A549 (cell line): Measurements from ENCODE around the gene TMEM167B.

Experiments
- PHF8 ChIP-seq: fragments of 200-600 bp; sonication (generic); IDR thresholded peaks from 2 replicates; pipeline ENCODE4 v1.6.1; 2016; ENCODE audit warnings: low read depth, mild to moderate bottlenecking, antibody characterized with exemption, moderate library complexity, borderline replicate concordance
- POLR2A ChIP-seq: IDR thresholded peaks from 2 replicates; pipeline ENCODE4 v1.6.1; 2012; ENCODE audit warnings: mild to moderate bottlenecking, low read length
- TF ChIP-seq, protein P1 (sequence below): fragments of >200 bp; sonication (Bioruptor Twin); formaldehyde crosslinking; IDR thresholded peaks from 3 replicates; pipeline ENCODE4 v1.5.1; 2016
- TF ChIP-seq, protein P2 (sequence below): IDR thresholded peaks from 2 replicates; pipeline ENCODE4 v1.6.1; 2012

DNA sequence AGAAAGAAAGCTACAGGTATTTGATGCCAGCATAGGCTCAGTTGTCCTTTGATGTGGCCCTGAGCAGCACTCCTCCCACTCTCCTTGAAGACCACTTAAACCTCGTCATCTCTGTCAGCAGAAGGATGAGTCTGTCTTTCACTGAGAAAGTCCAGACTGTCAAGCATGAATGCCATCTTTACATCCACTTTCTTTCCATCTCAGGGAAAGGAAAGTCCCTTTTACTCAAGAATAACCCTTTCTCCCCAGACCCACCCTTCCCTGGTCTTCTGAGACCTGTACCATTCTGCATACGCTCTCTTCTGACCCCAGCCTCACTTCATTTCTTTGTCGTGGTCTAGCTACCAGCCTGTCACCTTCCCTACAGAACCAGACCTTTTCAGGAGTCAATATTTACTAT, 19.3 kb downstream of the TMEM167B start:
- TF ChIP-seq POLR2A (no peak), PHF8 (no peak)
- TF ChIP-seq, protein P1, sequence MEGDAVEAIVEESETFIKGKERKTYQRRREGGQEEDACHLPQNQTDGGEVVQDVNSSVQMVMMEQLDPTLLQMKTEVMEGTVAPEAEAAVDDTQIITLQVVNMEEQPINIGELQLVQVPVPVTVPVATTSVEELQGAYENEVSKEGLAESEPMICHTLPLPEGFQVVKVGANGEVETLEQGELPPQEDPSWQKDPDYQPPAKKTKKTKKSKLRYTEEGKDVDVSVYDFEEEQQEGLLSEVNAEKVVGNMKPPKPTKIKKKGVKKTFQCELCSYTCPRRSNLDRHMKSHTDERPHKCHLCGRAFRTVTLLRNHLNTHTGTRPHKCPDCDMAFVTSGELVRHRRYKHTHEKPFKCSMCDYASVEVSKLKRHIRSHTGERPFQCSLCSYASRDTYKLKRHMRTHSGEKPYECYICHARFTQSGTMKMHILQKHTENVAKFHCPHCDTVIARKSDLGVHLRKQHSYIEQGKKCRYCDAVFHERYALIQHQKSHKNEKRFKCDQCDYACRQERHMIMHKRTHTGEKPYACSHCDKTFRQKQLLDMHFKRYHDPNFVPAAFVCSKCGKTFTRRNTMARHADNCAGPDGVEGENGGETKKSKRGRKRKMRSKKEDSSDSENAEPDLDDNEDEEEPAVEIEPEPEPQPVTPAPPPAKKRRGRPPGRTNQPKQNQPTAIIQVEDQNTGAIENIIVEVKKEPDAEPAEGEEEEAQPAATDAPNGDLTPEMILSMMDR = no peak
- TF ChIP-seq, protein P2, sequence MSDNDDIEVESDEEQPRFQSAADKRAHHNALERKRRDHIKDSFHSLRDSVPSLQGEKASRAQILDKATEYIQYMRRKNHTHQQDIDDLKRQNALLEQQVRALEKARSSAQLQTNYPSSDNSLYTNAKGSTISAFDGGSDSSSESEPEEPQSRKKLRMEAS = no peak
